MG63 (cell line): ENCODE data around the gene RHBDF1. TPM values are rescaled to one million over a fixed set of nuclear protein-coding genes. Genes with fewer than 3 reads are reported as not detected.
"Not testable (repeated sequence)": the region's sequence is repeated elsewhere in the genome, so short reads cannot be mapped to it uniquely, and the experiment has no call there.

ENCODE experiments used
- DNase-seq: peaks from one replicate; pipeline ENCODE4 v3.0.0-alpha.2; 2020
- H3K27me3 ChIP-seq: fragments of 250-450 bp; sonication (Bioruptor Pico); 2 replicates; pipeline ENCODE4 v1.5.1; 2020; ENCODE audit warnings: mild to moderate bottlenecking, moderate library complexity
- H3K36me3 ChIP-seq: fragments of 250-450 bp; sonication (Bioruptor Pico); 2 replicates; pipeline ENCODE4 v1.5.1; 2020; ENCODE audit warnings: mild to moderate bottlenecking, moderate library complexity
- H3K4me3 ChIP-seq: fragments of 250-450 bp; sonication (Bioruptor Pico); 2 replicates; pipeline ENCODE4 v1.5.1; 2020; ENCODE audit warnings: mild to moderate bottlenecking, moderate library complexity
- H3K9me3 ChIP-seq: fragments of 250-450 bp; sonication (Bioruptor Pico); 2 replicates; pipeline ENCODE4 v1.5.1; 2020; ENCODE audit warnings: mild to moderate bottlenecking, moderate library complexity
- total RNA-seq: library from RNA; depleted of rRNA; stranded (reverse); fragments of >200 nt; shearing (Covaris generic); gene quantifications from 2 replicates; pipeline ENCODE4 v1.2.3, GENCODE V29; 2014; ENCODE audit warnings: low replicate concordance

Gene RHBDF1
- total RNA-seq, 1 experiment from 2014 or later: 12.0 TPM

DNA sequence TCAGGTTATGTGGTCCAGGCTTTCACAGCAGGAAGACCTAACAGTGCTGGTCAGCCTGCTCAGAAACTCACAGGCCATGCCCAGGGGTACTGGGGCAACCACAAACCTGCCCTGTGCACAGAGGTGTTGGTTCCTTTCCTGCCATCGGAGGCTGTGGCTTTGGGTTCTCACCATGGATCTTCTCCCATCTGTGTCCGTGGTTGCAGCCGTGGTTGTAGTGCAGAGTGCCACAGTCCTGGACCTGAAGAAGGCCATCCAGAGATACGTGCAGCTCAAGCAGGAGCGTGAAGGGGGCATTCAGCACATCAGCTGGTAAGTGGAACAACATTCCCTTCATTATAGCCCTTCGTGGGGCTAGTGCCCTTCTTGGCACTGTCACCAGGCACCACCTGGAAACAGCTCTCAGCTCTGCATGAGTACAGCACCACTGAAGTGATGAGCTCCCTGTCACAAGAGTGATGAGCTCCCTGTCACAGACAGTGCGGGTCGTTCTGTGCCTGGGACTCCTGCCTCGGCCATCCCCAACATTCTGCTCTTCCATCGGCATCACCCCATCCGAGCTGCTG, 16.8 kb downstream of the RHBDF1 start:
- H3K27me3 ChIP-seq: no peaks in the 10 kb centered on the region
- no peaks in the 10 kb centered on the region for H3K9me3 ChIP-seq
- H3K36me3 ChIP-seq: peaks cover 59% of the 10 kb centered on the region
- H3K4me3 ChIP-seq: no peak overlapping the region
- DNase-seq: no peak

DNA sequence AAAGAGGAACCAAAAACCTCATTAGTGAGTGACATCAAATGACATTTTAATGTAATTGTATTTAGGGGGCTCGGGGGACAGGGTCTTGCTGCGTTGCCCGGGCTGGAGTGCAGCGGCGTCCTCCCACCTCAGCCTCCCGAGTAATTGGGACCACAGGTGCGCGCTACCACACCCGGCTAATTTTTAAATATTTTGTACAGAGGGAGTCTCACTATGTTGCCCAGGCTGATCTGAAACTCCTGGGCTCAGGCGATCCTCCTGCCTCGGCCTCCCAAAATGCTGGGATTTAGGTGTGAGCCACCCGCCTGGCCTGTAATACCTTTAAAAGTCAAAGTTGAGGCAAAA, 18.2 kb downstream of the RHBDF1 start:
- Histone ChIP-seq H3K4me3 (peak overlapping the region; percentile 83), H3K36me3 (peaks cover 61% of the 10 kb centered on the region), H3K9me3 (no peaks in the 10 kb centered on the region), H3K27me3 (no peaks in the 10 kb centered on the region)
- DNase-seq: no peak

DNA sequence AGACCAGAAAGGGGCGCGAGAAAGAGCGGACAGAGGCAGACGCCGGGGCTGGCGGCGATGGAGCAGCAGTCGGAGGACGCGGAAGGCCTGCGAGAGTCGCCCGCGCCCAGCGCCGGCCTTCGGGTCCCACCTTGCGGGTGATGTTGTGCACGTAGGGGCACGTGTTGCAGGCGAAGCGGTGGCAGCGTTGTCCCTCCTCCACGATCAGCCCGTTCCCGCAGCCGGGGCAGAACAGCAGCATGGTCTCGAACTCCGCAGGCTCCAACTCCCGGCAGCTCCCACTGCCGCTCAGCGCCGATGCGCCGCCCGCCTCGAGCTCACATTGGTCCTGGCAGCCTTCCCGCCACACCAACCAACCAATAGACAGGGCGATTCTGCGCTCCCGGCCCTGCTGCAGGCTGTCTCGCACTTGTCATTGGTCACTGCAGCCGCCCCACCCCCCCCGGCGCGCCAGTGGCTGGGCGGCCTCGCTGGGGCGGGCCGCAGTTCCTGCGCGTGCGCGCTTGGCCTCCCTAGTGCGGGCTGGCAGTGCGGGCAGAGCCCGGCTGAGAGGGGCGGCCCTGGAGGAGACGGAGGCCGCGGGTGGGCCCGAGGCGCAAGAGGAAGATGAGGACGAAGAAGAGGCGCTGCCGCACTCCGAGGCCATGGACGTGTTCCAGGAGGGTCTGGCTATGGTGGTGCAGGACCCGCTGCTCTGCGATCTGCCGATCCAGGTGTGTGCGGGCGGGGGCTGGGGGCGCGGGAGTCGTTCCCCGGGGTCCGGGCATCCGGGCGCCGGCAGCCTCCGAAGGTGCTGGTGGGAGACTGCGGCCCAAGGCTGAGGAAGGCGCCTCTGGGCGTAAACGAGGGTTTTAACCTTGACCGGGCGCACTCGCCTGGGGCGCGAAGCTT, 18.8 kb downstream of the RHBDF1 start, which contains the start of the genes POLR3K and SNRNP25:
Gene POLR3K, minus strand, starts transcription at position 263 of the 891 bp plus-strand sequence. Its CDS starts 22 bp downstream, at position 241.
Gene SNRNP25, plus strand, starts transcription at position 483 of the 891 bp plus-strand sequence. Its CDS starts 189 bp downstream, at position 672.
- Histone ChIP-seq H3K27me3 (no peaks in the 10 kb centered on the region), H3K36me3 (peaks cover 54% of the 10 kb centered on the region), H3K9me3 (no peaks in the 10 kb centered on the region), H3K4me3 (peak within 1 kb of the TSS; percentile 83)
- DNase-seq: peak; percentile 100

DNA sequence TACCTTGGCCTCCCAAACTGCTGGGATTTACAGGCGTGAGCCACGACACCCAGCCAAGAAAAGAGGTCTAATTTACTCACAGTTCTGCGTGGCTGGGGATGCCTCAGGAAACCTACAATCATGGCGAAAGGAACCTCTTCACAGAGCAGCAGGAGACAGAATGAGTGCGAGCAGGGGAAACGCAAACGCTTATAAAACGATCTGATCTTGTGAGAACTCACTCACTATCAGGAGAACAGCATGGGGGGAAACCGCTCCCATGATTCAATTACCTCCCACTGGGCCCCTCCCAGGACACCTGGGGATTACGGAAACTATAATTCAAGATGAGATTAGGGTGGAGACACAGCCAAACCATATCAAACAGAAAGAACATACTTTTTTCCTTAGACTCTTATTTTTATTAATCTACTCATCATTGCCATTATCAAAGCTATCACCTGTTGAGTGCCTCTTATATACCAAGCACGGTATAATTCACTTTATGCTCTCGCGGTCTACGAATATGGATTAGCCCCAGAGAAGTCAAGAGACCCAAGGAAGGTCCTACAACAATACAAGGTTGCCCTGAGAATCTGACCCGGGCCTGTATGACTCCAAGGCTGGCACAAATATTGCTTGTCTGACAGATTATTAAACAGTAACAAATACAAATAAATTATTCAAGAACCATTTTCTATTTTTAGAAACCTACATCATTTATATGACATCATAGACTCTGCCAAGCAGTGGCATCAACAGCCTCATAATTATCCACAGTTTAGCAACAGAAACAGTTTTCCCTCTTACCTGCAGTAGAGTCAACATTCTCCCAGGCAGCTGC, 21.5 kb downstream of the RHBDF1 start:
- Histone ChIP-seq H3K9me3 (no peaks in the 10 kb centered on the region), H3K27me3 (no peaks in the 10 kb centered on the region), H3K4me3 (no peak overlapping the region), H3K36me3 (peaks cover 49% of the 10 kb centered on the region)
- DNase-seq: no peak

DNA sequence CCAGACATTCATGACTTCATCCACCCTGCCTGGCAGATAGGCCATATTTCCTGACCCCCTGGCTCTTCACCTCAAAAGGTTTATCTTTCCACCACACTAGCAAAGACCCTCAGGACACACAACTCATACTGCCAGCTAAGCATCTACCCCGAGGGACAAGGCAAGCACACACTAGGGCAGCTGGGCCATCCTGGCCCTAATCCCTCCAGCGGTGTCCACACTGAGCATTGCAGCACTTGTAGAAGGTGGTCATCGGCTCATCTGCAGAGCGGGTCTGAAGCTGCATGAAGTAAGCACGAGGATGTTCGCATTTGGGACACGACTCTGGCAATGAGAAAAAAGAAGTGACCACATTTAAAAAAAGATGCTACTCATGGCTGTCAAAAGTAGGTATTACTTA, 25.2 kb downstream of the RHBDF1 start:
- H3K36me3 ChIP-seq: peaks cover 71% of the 10 kb centered on the region
- DNase-seq: no peak
- no peaks in the 10 kb centered on the region for H3K27me3 ChIP-seq
- H3K9me3 ChIP-seq: no peaks in the 10 kb centered on the region
- no peak overlapping the region for H3K4me3 ChIP-seq

DNA sequence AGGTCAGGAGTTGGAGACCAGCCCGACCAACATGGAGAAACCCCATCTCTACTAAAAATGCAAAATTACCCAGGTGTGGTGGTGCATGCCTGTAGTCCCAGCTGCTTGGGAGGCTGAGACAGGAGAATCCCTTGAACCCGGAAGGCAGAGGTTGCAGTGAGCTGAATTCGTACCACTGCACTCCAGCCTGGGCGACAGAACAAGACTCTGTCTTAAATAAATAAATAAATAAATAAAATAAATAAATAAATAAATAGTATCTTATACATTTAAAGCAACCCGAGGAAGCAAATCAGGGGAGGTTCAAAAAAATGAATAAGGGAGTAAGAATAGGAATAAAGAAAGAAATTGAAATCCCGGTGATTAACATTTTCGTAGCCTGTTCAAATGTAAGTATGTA, 25.9 kb downstream of the RHBDF1 start:
- H3K36me3 ChIP-seq: peaks cover 74% of the 10 kb centered on the region
- H3K27me3 ChIP-seq, H3K4me3 ChIP-seq, H3K9me3 ChIP-seq, DNase-seq: not testable (repeated sequence)

DNA sequence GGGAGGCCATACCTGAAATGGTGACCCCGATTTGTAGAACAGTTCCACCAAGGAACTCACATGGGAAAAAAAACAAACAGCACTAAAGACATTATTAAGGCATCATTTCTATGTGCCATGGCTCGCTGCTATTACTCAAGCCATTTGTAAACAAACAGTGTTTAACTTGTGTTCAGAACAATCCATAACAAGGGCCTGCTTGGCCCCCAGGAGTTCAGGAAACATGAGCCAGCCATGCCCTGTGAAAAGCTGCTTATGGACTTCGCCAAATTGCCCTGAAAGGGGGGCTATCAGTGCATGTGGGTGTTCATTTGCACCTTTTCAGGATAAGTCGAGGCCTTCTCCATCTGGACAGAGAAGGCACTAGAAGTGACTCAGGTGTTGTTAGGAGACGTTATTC, 27.0 kb downstream of the RHBDF1 start:
- no peak overlapping the region for H3K4me3 ChIP-seq

DNA sequence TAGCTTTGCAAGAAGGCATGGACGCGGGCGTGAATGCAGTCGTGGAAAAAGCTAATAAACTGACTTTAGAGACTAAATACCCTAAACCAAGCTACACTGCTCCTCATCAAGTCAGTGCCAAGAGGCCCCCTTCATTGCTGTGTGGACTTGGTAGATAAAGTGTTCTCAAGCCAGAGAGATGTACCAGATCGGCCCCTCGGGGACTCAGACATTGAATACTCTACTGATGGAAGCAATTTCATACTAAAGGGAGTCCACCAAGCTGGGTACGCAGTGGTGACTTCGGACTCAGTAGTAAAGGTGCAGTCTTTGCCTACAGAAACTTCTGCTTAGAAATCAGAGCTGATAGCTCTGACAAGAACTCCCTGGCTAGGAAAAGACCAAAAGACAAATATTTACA, 27.8 kb downstream of the RHBDF1 start:
- Histone ChIP-seq H3K36me3 (peaks cover 56% of the 10 kb centered on the region), H3K27me3 (no peaks in the 10 kb centered on the region), H3K9me3 (no peaks in the 10 kb centered on the region), H3K4me3 (no peak overlapping the region)
- no peak for DNase-seq

More for the DNA sequence above, 27.0 kb downstream of the RHBDF1 start:
- Histone ChIP-seq H3K9me3 (no peaks in the 10 kb centered on the region), H3K36me3 (peaks cover 64% of the 10 kb centered on the region), H3K27me3 (no peaks in the 10 kb centered on the region)
- no peak for DNase-seq

DNA sequence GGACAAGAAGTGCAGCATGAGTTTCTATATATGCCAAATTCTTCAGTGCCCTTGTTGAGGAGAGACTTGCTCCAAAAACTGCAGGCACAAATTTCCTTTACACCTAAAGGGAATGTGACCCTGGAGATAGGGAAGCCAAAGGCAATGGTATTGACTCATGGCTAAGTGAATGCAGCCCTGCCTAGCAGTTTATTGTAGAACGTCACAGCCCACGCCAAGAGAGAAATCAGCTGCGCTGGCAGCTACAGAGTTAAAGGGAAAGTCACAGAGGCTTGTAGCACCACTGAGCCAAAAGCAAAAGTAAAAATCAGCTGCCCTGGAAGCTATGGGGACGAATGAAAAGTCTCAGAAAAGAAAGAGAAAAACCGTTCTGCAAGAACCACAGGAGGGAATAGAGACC, 29.1 kb downstream of the RHBDF1 start:
- Histone ChIP-seq H3K36me3 (peaks cover 56% of the 10 kb centered on the region), H3K27me3 (no peaks in the 10 kb centered on the region), H3K4me3 (no peak overlapping the region), H3K9me3 (no peaks in the 10 kb centered on the region)
- no peak for DNase-seq

DNA sequence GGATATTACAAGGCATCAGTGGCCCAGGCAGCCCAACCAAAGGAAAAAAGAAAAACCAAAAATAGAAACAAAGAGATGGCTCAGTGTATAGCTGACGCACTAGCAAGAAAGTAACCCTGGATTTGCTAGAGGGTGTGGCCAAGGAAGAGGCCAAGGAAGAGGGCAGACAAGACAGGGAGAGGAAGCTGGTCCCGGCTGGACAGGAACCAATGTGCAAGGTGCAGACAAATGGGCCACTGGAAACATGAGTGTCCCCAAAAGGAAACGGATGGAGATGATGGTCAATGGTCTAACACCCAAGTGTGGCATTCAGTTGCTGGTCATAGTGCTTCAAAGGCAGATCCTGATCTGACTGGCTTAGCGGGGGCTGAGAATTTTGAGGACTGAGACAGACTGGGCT, 29.7 kb downstream of the RHBDF1 start:
- H3K36me3 ChIP-seq: peaks cover 54% of the 10 kb centered on the region
- no peak overlapping the region for H3K4me3 ChIP-seq
- no peak for DNase-seq
- H3K9me3 ChIP-seq: no peaks in the 10 kb centered on the region
- no peaks in the 10 kb centered on the region for H3K27me3 ChIP-seq

DNA sequence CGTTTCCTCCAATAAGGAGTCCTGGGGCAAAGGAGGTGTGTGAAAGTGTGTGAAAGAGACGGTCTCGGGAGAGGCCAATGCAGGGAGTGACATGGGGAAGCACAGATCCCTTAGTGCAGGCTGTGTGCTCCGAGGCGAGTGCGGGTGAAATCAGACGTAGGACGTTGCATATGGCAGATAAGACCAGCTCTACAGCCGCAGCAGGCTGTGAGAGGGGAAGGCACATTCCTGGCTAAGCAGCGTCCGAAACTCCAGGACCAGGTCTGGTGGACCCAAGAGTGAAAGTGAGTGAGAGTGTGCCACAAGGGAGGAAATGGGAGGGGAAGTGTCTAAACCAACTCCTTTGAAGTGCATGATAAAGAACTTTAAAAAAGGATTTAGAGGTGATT, 30.4 kb downstream of the RHBDF1 start:
- H3K4me3 ChIP-seq: no peak overlapping the region
- no peaks in the 10 kb centered on the region for H3K9me3 ChIP-seq
- H3K36me3 ChIP-seq: peaks cover 52% of the 10 kb centered on the region
- no peaks in the 10 kb centered on the region for H3K27me3 ChIP-seq
- no peak for DNase-seq

DNA sequence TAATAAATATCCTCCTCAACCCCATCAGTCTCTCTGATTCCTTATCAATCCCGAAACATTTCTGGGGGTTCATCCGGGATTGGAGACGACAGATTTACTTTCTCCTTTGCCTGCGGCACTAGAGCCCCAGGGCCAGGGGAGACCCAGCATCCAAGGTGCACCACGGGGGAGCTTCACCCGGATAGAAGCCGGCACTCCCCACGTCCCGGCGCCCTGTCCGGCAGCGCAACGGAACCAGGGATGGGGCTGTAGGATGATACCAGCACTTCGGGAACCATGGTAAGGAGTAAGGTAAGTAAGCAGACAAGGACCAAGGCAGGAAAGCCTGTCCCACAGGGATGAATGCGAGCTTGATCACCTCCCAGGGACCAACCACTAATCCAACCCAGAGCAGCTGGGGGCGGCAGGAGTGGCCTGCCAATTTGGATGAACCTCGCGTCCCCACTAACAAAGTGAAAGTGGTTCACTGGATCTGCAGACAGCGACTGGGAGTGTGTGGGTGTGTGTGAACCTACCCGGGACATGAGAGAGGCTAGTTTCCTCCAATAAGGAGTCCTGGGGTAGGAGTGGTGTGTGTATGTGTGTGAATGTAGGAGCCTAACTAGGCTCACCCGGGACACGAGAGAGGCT, 30.9 kb downstream of the RHBDF1 start:
- DNase-seq: no peak
- H3K36me3 ChIP-seq: peaks cover 48% of the 10 kb centered on the region
- no peak overlapping the region for H3K4me3 ChIP-seq
- no peaks in the 10 kb centered on the region for H3K27me3 ChIP-seq
- no peaks in the 10 kb centered on the region for H3K9me3 ChIP-seq

DNA sequence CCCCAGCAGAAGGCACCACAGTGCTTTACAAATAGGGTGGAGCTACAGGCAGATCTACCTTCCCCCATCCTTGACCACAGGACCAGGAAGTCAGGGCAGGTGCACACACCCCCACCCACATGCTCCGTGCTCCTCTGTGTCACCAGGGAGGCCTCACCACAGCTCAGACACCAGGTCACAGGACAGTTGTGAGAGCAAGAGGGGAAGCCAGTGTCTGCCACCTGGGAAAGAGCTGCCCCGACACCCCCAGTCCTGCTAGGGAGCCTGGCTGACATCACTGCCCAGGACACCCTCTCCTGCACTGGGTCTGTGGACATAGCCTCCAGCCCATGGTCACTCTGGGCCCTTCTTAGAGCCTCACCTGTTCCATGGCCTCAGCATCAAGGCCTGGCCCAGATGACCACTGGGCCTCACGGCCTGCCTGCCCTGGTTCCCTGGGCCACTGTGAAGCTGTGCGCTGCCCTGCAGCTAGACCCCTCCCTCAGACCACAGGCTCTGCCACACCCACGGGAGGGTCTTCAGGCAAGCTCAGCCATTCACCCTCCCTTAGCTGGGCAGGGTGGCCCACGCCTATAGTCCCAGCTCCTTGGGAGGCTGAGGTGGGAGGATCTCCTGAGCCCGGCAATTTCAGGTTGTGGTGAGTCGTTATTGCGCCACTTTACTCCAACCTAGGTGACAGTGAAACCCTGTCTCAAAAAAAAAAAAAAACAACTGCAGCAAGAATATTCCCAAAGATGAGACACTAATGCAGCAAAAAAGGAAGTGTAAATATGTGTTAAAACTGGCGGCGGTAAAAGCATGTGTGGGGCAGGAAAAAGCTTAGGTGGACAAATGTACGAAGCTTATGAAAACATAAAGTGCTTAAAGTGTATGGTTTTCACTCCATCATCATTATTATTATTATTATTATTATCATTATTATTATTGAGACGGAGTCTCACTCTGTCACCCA, 33.2 kb downstream of the RHBDF1 start:
- H3K9me3 ChIP-seq: no peaks in the 10 kb centered on the region
- peaks cover 37% of the 10 kb centered on the region for H3K36me3 ChIP-seq
- H3K4me3 ChIP-seq: no peak overlapping the region
- H3K27me3 ChIP-seq: no peaks in the 10 kb centered on the region
- no peak for DNase-seq

DNA sequence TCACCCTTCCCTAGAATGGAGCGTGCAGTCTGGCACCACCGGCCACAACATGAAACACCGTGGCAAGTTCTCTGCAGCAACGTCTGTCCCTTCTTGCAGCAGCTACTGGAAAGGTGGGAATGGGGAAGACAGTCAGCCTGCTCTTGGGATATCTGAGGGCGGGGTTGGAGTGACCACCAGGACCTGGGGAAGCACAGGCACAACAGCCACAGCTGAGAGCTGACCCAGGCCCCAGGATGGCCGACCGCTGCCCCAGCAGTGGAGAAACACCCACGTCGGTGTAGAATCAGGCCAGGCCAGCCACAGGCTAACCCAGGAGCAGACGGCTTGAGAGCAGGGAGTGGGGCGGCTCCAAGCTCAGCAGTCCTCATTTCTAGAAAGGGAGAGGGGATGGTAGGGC, 34.2 kb downstream of the RHBDF1 start:
- peaks cover 28% of the 10 kb centered on the region for H3K36me3 ChIP-seq
- not testable (repeated sequence) for H3K27me3 ChIP-seq, H3K4me3 ChIP-seq, DNase-seq, H3K9me3 ChIP-seq

DNA sequence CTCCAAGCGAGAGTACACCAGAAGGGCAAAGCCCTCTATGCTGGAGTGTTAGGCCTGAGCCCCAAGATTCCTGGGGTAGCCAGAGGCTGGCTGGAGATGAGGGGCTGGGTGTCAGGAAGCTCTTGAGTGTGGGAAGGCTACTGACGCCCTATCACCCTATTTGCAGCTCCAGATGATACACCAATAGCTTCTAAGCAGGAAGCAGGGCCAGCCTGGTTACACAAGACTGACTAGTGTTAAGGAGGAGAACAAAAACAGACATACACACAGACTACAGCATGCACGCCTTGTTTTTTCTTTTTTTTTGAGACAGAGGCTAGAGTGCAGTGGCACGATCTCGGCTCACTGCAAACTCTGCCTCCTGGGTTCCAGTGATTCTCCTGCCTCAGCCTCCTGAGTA, 34.9 kb downstream of the RHBDF1 start:
- H3K36me3 ChIP-seq: peaks cover 21% of the 10 kb centered on the region
- no peak for DNase-seq
- H3K27me3 ChIP-seq: no peaks in the 10 kb centered on the region
- H3K9me3 ChIP-seq: no peaks in the 10 kb centered on the region
- no peak overlapping the region for H3K4me3 ChIP-seq
